ENCODE data around the gene STBD1. TPM values are rescaled to one million over a fixed set of nuclear protein-coding genes. Genes with fewer than 3 reads are reported as not detected.

Gene STBD1
- total RNA-seq, 1 donor from 2014 or later, result 0.09 TPM

- no peaks in the 10 kb centered on the region for H3K36me3 Mint-ChIP-seq (ENCODE audit: low read depth)
- H3K4me1 Mint-ChIP-seq, result peaks cover 19% of the 10 kb centered on the region
- ATAC-seq (ENCODE audit: low read depth) (no peak), DNase-seq (no peak)
- ChIA-PET POLR2A (no interaction called here), CTCF (no interaction called here)
- H3K4me3 Mint-ChIP-seq, result peak overlapping the region; percentile 79
- TF ChIP-seq CTCF (IDR thresholded peaks at IDR 0.05), result no peak
- H3K9me3 Mint-ChIP-seq, result no peaks in the 10 kb centered on the region
- intact Hi-C loops (cut with micrococcal nuclease), result no loop called here
- peaks cover 33% of the 10 kb centered on the region for H3K27me3 Mint-ChIP-seq
- no peak overlapping the region for H3K27ac Mint-ChIP-seq
These were observed 1.4 kb upstream of the STBD1 start for GRCh38 chr4:76305033-76305687.

GRCh38 chr4:76306882-76307659 lies 538 bp downstream of the STBD1 start:
- ATAC-seq (ENCODE audit: low read depth) (no peak), DNase-seq (no peak)
- Mint-ChIP-seq H3K27ac (no peak overlapping the region), H3K9me3 (no peaks in the 10 kb centered on the region), H3K4me1 (peaks cover 19% of the 10 kb centered on the region), H3K36me3 (ENCODE audit: low read depth) (no peaks in the 10 kb centered on the region), H3K4me3 (peak overlapping the region; percentile 79), H3K27me3 (peaks cover 33% of the 10 kb centered on the region)
- ChIA-PET CTCF (interaction anchor here (1.7 kb wide), 1 partner anchor 127 kb away, joined by 3 read pairs; no protein-coding TSS in a partner anchor), POLR2A (no interaction called here)
- intact Hi-C loops (cut with micrococcal nuclease), result no loop called here
- no peak for TF ChIP-seq CTCF (IDR thresholded peaks at IDR 0.05)

GRCh38 chr4:76307660-76308014 lies 1.1 kb downstream of the STBD1 start:
- ChIA-PET POLR2A (no interaction called here), CTCF (interaction anchor here (1.7 kb wide), 1 partner anchor 128 kb away, joined by 3 read pairs; no protein-coding TSS in a partner anchor)
- ATAC-seq (ENCODE audit: low read depth), result no peak
- Mint-ChIP-seq H3K9me3 (no peaks in the 10 kb centered on the region), H3K4me3 (peak overlapping the region; percentile 48), H3K27me3 (peaks cover 29% of the 10 kb centered on the region), H3K36me3 (ENCODE audit: low read depth) (no peaks in the 10 kb centered on the region), H3K4me1 (peaks cover 19% of the 10 kb centered on the region), H3K27ac (no peak overlapping the region)
- TF ChIP-seq CTCF (IDR thresholded peaks at IDR 0.05), result no peak
- DNase-seq, result no peak
- intact Hi-C loops (cut with micrococcal nuclease), result no loop called here

DNA sequence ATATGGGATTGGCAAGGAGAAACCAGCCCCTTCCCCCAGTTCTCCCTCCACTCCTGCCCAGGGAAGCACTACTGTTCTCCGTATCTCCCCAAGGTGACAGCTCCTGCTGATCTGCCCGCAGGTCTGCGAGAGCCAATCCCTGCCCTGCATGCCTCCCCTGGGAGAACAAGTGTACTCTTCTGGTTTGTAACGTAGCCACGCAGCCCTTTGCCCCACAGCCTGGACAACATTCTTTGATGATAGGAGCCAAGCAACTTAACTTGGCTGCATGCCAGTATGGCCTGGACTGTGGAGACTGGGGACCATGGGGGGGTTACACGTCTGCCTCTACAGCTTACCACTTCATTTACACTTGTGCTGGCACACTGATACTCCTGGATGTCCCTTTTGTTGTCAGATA lies 2.0 kb downstream of the STBD1 start:
- Mint-ChIP-seq H3K27me3 (peaks cover 25% of the 10 kb centered on the region), H3K9me3 (no peaks in the 10 kb centered on the region), H3K36me3 (ENCODE audit: low read depth) (no peaks in the 10 kb centered on the region), H3K4me3 (no peak overlapping the region), H3K4me1 (peaks cover 19% of the 10 kb centered on the region), H3K27ac (no peak overlapping the region)
- CTCF ChIA-PET, result no interaction called here
- no peak for ATAC-seq (ENCODE audit: low read depth)
- POLR2A ChIA-PET, result no interaction called here
- intact Hi-C loops (cut with micrococcal nuclease), result no loop called here
- DNase-seq, result no peak
- TF ChIP-seq CTCF (IDR thresholded peaks at IDR 0.05), result no peak

- H3K4me3 Mint-ChIP-seq, result no peak overlapping the region
- H3K27ac Mint-ChIP-seq, result no peak overlapping the region
- no peak for TF ChIP-seq CTCF (IDR thresholded peaks at IDR 0.05)
- H3K9me3 Mint-ChIP-seq, result no peaks in the 10 kb centered on the region
- ATAC-seq (ENCODE audit: low read depth) (no peak), DNase-seq (no peak)
- ChIA-PET CTCF (no interaction called here), POLR2A (no interaction called here)
- H3K4me1 Mint-ChIP-seq, result peaks cover 14% of the 10 kb centered on the region
- intact Hi-C loops (cut with micrococcal nuclease), result no loop called here
- H3K27me3 Mint-ChIP-seq, result peaks cover 25% of the 10 kb centered on the region
- no peaks in the 10 kb centered on the region for H3K36me3 Mint-ChIP-seq (ENCODE audit: low read depth)
These were observed 3.5 kb downstream of the STBD1 start for GRCh38 chr4:76309939-76310550.

All from activated B cell treated with CpG ODN at 0.5 μM for 24 hours (primary cell).